Smooth muscle cell (in vitro differentiated cells): ENCODE data around the gene PIP5K1C. TPM values are rescaled to one million over a fixed set of nuclear protein-coding genes. Genes with fewer than 3 reads are reported as not detected.
"Not testable (repeated sequence)": the region's sequence is repeated elsewhere in the genome, so short reads cannot be mapped to it uniquely, and the experiment has no call there.

ENCODE experiments used
- DNase-seq: peaks from one replicate; lab custom pipeline; 2025; ENCODE audit not compliant: unreplicated experiment; lab: John Stamatoyannopoulos, UW
- H2AFZ ChIP-seq: fragments of 200-600 bp; sonication (generic); 2 replicates; pipeline ENCODE4 v1.6.0; 2016; ENCODE audit warnings: antibody characterized with exemption, low read depth, mild to moderate bottlenecking
- H3F3A ChIP-seq: fragments of 200-600 bp; sonication (generic); 2 replicates; pipeline ENCODE4 v1.6.0; 2017; ENCODE audit warnings: antibody characterized with exemption, low read depth
- H3K27ac ChIP-seq: fragments of 200-600 bp; sonication (generic); 2 replicates; pipeline ENCODE4 v1.5.1; 2016; ENCODE audit warnings: low read depth, mild to moderate bottlenecking
- H3K27me3 ChIP-seq: fragments of 200-600 bp; sonication (generic); 2 replicates; pipeline ENCODE4 v1.6.1; 2016; ENCODE audit warnings: low read depth, mild to moderate bottlenecking
- H3K36me3 ChIP-seq: fragments of 200-600 bp; sonication (generic); 2 replicates; pipeline ENCODE4 v1.5.1; 2016; ENCODE audit warnings: low read depth
- H3K4me1 ChIP-seq: fragments of 200-600 bp; sonication (generic); 2 replicates; pipeline ENCODE4 v1.5.1; 2016; ENCODE audit warnings: low read depth
- H3K4me2 ChIP-seq: fragments of 200-600 bp; sonication (generic); 2 replicates; pipeline ENCODE4 v1.6.0; 2016; ENCODE audit warnings: mild to moderate bottlenecking
- H3K4me3 ChIP-seq: fragments of 200-600 bp; sonication (generic); 2 replicates; pipeline ENCODE4 v1.5.1; 2016; ENCODE audit warnings: mild to moderate bottlenecking
- H3K79me2 ChIP-seq: fragments of 200-600 bp; sonication (generic); 2 replicates; pipeline ENCODE4 v1.6.0; 2016; ENCODE audit warnings: low read depth, mild to moderate bottlenecking
- H3K9ac ChIP-seq: fragments of 200-600 bp; sonication (generic); 2 replicates; pipeline ENCODE4 v1.6.0; 2016; ENCODE audit warnings: low read depth
- H3K9me3 ChIP-seq: fragments of 200-600 bp; sonication (generic); replicated peaks from 2 replicates; pipeline ENCODE4 v1.5.1; 2016; ENCODE audit warnings: low read depth
- H4K20me1 ChIP-seq: fragments of 200-600 bp; sonication (generic); 2 replicates; pipeline ENCODE4 v1.6.0; 2016; ENCODE audit warnings: low read depth
- WGBS: methylation state at CpG from one replicate; pipeline ENCODE4 v1.1.7; 2016; ENCODE audit warnings: low lambda C conversion rate; 5-methylcytosine and 5-hydroxymethylcytosine counted together
- polyA plus RNA-seq: library from polyadenylated mRNA; unstranded; fragments of >200 nt; fragmentation: Nextera tagmentation; extraction: Ambion mirVana; gene quantifications from 2 replicates; pipeline ENCODE4 v1.2.1, GENCODE V29; 2016
- total RNA-seq: library from RNA; depleted of rRNA; stranded (reverse); fragments of >200 nt; gene quantifications from 2 replicates; pipeline ENCODE4 v1.2.3, GENCODE V29; 2014
- TF ChIP-seq, protein P1 (sequence below): fragments of 200-600 bp; sonication (generic); IDR thresholded peaks from 2 replicates; pipeline ENCODE4 v1.5.1; 2017; ENCODE audit warnings: borderline replicate concordance, mild to moderate bottlenecking, antibody characterized with exemption; ENCODE audit not compliant: insufficient read depth, poor library complexity, severe bottlenecking

PIP5K1C gene
- total and polyA plus RNA-seq, 2 experiments from 2014 or later: 13.2 to 27.2 TPM

DNA sequence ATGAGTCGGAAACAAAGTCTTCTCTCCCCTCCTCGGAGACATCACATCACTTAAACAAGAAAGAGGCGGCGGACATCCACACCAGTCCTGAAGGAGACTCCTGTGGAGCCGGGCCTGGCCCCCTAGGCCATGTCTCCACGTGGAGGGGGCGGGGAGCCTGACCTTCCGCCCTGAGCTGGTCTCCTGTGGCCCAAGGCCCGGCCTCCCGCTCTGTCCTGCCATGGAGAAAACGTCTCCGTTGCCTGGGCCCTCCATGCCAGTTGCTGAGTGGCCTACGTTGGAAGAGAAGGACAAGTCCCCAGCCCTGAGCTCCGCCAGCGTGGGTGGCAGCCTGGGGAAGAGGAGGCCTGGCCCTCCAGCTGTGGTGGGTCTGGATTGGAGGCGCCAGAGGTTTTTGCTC is 68.2 kb downstream of the PIP5K1C start:
- Histone ChIP-seq H3K27me3 (no peaks in the 10 kb centered on the region), H3K4me3 (no peak overlapping the region), H3F3A (peaks cover 7% of the 10 kb centered on the region), H3K4me1 (no peaks in the 10 kb centered on the region), H2AFZ (no peak overlapping the region), H3K9me3 (no peaks in the 10 kb centered on the region), H3K36me3 (no peaks in the 10 kb centered on the region), H3K27ac (no peak overlapping the region), H3K9ac (no peak overlapping the region), H3K79me2 (no peaks in the 10 kb centered on the region), H4K20me1 (no peaks in the 10 kb centered on the region), H3K4me2 (no peak overlapping the region)
- TF ChIP-seq, protein P1, sequence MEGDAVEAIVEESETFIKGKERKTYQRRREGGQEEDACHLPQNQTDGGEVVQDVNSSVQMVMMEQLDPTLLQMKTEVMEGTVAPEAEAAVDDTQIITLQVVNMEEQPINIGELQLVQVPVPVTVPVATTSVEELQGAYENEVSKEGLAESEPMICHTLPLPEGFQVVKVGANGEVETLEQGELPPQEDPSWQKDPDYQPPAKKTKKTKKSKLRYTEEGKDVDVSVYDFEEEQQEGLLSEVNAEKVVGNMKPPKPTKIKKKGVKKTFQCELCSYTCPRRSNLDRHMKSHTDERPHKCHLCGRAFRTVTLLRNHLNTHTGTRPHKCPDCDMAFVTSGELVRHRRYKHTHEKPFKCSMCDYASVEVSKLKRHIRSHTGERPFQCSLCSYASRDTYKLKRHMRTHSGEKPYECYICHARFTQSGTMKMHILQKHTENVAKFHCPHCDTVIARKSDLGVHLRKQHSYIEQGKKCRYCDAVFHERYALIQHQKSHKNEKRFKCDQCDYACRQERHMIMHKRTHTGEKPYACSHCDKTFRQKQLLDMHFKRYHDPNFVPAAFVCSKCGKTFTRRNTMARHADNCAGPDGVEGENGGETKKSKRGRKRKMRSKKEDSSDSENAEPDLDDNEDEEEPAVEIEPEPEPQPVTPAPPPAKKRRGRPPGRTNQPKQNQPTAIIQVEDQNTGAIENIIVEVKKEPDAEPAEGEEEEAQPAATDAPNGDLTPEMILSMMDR: no peak
- no peak for DNase-seq
- WGBS: 90% methylated on average over 16 of the region's 16 CpGs

DNA sequence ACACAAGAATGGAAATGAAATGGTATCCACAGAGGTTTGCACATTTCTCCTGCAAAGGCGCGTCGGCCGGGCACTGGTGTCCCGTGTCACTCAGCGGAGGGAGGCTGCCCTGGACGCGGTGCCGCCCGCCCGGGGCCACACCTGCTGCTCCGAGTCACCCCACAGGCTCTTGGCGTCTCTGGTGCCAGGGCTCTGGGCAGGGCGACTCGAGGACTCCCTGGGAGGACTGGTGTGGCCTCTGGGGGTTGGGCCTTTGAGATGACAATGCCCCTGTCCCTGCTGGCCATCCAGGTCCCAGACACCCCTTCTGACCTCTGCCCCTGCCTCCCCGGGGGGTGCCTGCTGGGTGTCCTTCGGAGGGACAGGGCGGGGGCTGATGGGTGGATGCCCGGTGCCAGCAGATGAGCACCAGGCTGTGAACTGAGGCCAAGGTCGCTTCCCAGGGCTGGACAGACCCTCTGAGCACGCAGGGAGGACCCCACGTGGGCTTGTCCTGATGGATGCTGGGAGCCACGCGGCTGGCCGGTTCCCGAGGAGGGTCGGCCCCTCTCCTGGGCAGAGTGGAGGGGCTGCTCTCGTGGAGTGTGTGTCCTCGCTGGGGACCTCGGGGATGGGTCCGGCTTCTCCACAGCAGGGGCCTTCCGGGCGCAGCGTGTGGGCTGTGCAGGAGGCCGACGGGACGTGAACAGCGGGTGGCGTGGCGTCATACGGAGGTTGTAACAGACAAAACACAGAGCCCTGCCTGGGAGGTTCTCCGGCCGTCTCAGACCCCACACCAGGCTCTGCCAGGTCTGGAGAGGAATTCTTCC is 69.0 kb downstream of the PIP5K1C start:
- H3K4me1 ChIP-seq: no peaks in the 10 kb centered on the region

DNA sequence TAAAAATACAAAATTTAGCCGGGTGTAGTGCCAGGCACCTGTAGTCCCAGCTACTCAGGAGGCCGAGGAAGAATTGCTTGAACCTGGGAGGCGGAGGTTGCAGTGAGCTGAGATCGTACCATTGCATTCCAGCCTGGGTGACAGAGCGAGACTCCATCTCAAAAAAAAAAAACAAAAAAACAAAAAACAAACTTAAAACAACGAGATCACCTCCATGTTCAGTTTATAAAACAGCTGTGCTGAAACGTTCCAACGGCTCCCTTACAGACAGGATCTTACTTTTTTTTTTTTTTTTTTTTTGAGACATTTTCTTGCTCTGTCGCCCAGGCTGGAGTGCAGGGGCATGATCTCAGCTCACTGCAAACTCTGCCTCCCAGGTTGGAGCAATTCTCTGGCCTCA is 71.5 kb downstream of the PIP5K1C start:
- WGBS: 86% methylated on average over 9 of the region's 9 CpGs
- DNase-seq, H3K4me3 ChIP-seq, H3K27ac ChIP-seq, H3K4me1 ChIP-seq, H3K9me3 ChIP-seq, H3K27me3 ChIP-seq, H3K4me2 ChIP-seq, H3K36me3 ChIP-seq, H2AFZ ChIP-seq, H3F3A ChIP-seq, H3K9ac ChIP-seq: not testable (repeated sequence)
- Histone ChIP-seq H3K79me2 (peaks cover 26% of the 10 kb centered on the region), H4K20me1 (peaks cover 17% of the 10 kb centered on the region)

More for the DNA sequence above, 69.0 kb downstream of the PIP5K1C start:
- Histone ChIP-seq H3K4me2 (no peak overlapping the region), H3F3A (peaks cover 7% of the 10 kb centered on the region), H2AFZ (no peak overlapping the region), H3K4me3 (no peak overlapping the region), H3K36me3 (no peaks in the 10 kb centered on the region), H4K20me1 (peaks cover under 1% of the 10 kb centered on the region), H3K9me3 (no peaks in the 10 kb centered on the region), H3K27ac (no peak overlapping the region), H3K27me3 (no peaks in the 10 kb centered on the region), H3K9ac (no peak overlapping the region), H3K79me2 (peaks cover 3% of the 10 kb centered on the region)
- DNase-seq: no peak
- 96% methylated on average over 43 of the region's 43 CpGs for WGBS
- TF ChIP-seq, protein P1: no peak

DNA sequence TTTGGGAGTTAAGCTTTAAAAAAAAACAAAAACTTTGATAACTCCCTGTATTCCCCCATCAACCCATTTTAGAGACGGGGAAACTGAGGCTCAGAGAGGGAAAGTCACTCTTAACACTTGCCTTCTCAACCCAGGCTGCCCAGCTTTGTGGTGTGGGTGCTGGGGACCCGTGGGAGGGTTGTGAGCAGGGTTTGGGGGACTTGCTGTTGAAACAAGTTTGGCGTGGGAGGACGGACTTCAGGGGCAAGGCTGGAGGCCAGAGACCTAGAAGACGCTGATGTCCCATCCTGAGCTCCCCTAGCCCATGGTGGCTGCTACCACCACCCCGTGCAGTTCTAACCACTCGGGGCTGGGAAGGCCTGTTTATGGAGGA is 72.9 kb downstream of the PIP5K1C start:
- Histone ChIP-seq H3K27ac (no peak overlapping the region), H3K4me1 (peaks cover 9% of the 10 kb centered on the region), H3K27me3 (no peaks in the 10 kb centered on the region), H3K4me2 (peak overlapping the region; percentile 32), H3F3A (peaks cover 7% of the 10 kb centered on the region), H3K4me3 (peak overlapping the region; percentile 29), H3K9ac (no peak overlapping the region), H3K36me3 (no peaks in the 10 kb centered on the region), H4K20me1 (peaks cover 17% of the 10 kb centered on the region), H3K79me2 (peaks cover 26% of the 10 kb centered on the region), H3K9me3 (no peaks in the 10 kb centered on the region), H2AFZ (no peak overlapping the region)
- TF ChIP-seq, protein P1: no peak
- WGBS: 75% methylated on average over 7 of the region's 7 CpGs
- no peak for DNase-seq
